Tracheal epithelial cell (primary cell): ENCODE results near the gene AEBP1. TPM values are rescaled to one million over a fixed set of nuclear protein-coding genes. Genes with fewer than 3 reads are reported as not detected.

Experiments used
- total RNA-seq: library from RNA; depleted of rRNA; stranded (reverse); fragments of >200 nt; gene quantifications from 2 replicates; pipeline ENCODE4 v1.2.1, GENCODE V29; 2014

AEBP1 gene
- 3.6 TPM in 1 of 2 replicates, not detected in the other for total RNA-seq

DNA sequence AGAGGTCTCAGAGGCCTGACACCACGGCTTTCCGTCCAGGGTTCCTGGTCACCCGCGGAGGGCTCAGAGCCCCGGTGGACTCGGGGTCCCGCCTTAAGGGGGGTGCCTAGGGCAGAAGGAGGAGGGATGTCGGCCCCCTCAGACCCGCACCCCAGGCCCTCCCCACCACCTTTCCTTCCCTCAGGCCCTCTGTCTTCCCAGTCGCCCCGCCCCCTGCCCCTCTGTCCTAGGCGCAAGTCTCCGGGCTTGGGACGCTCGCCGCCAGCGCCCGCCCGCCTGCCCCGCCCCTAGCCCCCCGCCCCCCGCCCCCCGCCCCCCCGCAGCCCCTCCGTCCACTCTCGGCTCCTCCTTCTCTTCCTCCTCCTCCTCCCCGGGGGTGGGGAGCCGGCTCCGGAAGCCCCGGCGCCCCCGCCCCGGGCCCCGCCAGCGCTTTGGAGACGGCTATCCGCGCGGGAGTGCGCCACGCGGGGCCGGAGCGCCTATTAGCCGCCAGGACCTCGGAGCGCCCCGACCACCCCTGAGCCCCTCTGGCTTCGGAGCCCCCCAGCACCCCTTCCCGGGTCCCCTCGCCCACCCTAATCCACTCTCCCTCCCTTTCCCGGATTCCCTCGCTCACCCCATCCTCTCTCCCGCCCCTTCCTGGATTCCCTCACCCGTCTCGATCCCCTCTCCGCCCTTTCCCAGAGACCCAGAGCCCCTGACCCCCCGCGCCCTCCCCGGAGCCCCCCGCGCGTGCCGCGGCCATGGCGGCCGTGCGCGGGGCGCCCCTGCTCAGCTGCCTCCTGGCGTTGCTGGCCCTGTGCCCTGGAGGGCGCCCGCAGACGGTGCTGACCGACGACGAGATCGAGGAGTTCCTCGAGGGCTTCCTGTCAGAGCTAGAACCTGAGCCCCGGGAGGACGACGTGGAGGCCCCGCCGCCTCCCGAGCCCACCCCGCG is at the start of gene AEBP1:
AEBP1 (plus strand) TSS at position 423 of the 937 bp plus-strand sequence; CDS start at position 744, 321 bp downstream.

GRCh38 chr7:44065431-44066110 is 38.6 kb upstream of the AEBP1 start, which contains the start of gene PGAM2:
TSS of gene PGAM2 (minus strand) at chr7:44065567. CDS start at chr7:44065529, 38 bp downstream.

DNA sequence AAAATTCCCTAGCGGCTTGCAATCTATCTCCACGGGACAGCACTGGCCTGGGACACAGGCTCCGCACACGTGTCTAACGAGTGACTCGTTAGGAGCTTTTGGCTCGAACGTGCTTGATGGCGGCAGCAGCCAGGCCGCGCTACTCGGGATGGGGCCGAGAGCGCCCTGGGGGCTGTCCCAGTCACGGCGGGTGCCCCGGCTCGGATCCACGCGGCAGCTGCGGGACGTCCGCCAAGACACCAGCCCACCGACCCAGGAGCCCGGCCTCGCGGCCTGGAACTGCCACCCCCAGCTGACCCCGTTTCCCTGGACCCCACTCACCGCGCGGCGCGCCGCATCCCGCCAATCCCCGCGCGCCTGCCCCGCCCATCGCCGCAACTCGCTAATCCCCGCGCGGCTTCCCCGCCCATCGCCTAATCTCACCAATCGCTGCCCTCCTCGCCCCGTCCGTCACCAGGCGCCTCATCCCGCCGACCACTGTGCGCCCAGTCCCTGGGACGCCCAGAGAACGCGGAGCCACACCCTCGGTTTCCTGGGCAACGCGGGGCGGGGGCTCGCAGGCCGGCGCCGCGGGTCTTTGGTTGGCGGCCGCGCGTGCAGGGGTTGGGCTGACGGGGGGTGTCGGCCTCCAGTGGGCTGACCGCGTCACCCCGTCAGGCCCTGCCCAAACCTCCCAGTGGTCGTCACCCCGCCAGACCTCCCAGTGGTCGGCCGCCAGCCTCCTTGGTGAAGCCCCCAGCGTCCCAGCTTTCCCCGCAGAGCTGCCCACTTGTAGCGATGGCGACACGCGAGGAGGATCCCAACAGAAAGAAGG is 19.3 kb downstream of the AEBP1 start, which contains the start of gene POLD2:
POLD2 (minus strand) TSS at position 359 of the 814 bp plus-strand sequence. CDS start 1,495 bp downstream, outside the sequence.

GRCh38 chr7:44141221-44141850 is 37.2 kb downstream of the AEBP1 start, which contains the start of gene MYL7:
TSS of gene MYL7 (minus strand) at chr7:44141332. CDS start at chr7:44141305, 27 bp downstream.

Other genes with a start within 250 kb of the AEBP1 start
- gene MRPS24, start 234.8 kb upstream of the AEBP1 start, total RNA-seq, result 61.6 and 92.8 TPM in 2 replicates
- 28.0 and 35.2 TPM in 2 replicates for gene URGCP, start 197.7 kb upstream of the AEBP1 start, total RNA-seq
- gene UBE2D4, start 177.9 kb upstream of the AEBP1 start, total RNA-seq, result 4.9 and 6.7 TPM in 2 replicates
- not detected in 2 replicates for gene SPDYE1, start 106.4 kb upstream of the AEBP1 start, total RNA-seq
- gene DBNL, start 59.6 kb upstream of the AEBP1 start, total RNA-seq, result 59.0 and 163 TPM in 2 replicates
- gene PGAM2, start 38.8 kb upstream of the AEBP1 start, total RNA-seq, result 1.3 TPM in 1 of 2 replicates, not detected in the other
- 9.4 and 11.6 TPM in 2 replicates for gene POLM, start 21.8 kb upstream of the AEBP1 start, total RNA-seq
- gene POLD2, start 19.2 kb downstream of the AEBP1 start, total RNA-seq, result 103 and 107 TPM in 2 replicates
- not detected in 2 replicates for gene MYL7, start 37.0 kb downstream of the AEBP1 start, total RNA-seq
- gene GCK, start 85.1 kb downstream of the AEBP1 start, total RNA-seq, result 0.21 and 0.96 TPM in 2 replicates
- gene YKT6, start 96.6 kb downstream of the AEBP1 start, total RNA-seq, result 44.3 and 85.5 TPM in 2 replicates
- 0.72 TPM in 1 of 2 replicates, not detected in the other for gene CAMK2B, start 221.2 kb downstream of the AEBP1 start, total RNA-seq